GM06990 (cell line): ENCODE results near the gene CCSER1.
"Not testable (repeated sequence)": the region's sequence is repeated elsewhere in the genome, so short reads cannot be mapped to it uniquely, and the experiment has no call there.

Experiments
- DNase-seq: peaks from one replicate; pipeline ENCODE4 v3.0.0-alpha.2; 2011; ENCODE audit not compliant: insufficient read length; ENCODE audit errors: extremely low read depth
- H3K27me3 ChIP-seq: replicated peaks from 2 replicates; pipeline ENCODE4 v1.6.0; 2011; ENCODE audit warnings: low read length; ENCODE audit not compliant: control insufficient read depth, insufficient read depth
- H3K36me3 ChIP-seq: 2 replicates; pipeline ENCODE4 v1.5.1; 2011; ENCODE audit warnings: low read length; ENCODE audit not compliant: control insufficient read depth, insufficient read depth
- H3K4me3 ChIP-seq: replicated peaks from 2 replicates; pipeline ENCODE4 v1.5.1; 2011; ENCODE audit warnings: low read depth, mild to moderate bottlenecking, control low read depth, low read length
- TF ChIP-seq, protein P1 (sequence below): IDR thresholded peaks from 2 replicates; pipeline ENCODE4 v1.5.1; 2011; ENCODE audit warnings: low read length, control low read depth, mild to moderate bottlenecking, inconsistent platforms; ENCODE audit not compliant: insufficient read depth, poor library complexity, severe bottlenecking

The CCSER1 gene

DNA sequence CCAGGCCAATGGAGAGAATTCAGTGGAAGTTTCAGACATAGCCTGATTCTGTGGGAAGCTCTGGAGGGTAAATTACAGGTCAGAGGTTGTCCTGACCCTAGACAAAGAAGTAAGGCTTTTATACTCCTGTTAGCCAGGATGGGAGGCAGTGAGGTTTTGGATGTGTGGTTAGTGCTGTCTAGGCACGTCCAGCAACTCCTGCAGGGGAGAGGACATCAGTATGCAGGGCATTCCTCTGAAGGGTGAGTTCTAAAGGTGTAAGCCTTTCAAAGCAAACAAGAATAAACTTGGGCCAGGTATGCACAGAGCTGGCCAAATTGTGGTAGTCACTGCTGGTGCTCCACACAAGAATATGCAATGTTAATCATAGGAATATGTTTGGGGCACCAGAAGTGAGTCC is 562.5 kb downstream of the CCSER1 start:
- Histone ChIP-seq H3K27me3 (no peaks in the 10 kb centered on the region), H3K4me3 (no peak overlapping the region), H3K36me3 (no peaks in the 10 kb centered on the region)
- TF ChIP-seq, protein P1, sequence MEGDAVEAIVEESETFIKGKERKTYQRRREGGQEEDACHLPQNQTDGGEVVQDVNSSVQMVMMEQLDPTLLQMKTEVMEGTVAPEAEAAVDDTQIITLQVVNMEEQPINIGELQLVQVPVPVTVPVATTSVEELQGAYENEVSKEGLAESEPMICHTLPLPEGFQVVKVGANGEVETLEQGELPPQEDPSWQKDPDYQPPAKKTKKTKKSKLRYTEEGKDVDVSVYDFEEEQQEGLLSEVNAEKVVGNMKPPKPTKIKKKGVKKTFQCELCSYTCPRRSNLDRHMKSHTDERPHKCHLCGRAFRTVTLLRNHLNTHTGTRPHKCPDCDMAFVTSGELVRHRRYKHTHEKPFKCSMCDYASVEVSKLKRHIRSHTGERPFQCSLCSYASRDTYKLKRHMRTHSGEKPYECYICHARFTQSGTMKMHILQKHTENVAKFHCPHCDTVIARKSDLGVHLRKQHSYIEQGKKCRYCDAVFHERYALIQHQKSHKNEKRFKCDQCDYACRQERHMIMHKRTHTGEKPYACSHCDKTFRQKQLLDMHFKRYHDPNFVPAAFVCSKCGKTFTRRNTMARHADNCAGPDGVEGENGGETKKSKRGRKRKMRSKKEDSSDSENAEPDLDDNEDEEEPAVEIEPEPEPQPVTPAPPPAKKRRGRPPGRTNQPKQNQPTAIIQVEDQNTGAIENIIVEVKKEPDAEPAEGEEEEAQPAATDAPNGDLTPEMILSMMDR, result no peak
- no peak for DNase-seq

DNA sequence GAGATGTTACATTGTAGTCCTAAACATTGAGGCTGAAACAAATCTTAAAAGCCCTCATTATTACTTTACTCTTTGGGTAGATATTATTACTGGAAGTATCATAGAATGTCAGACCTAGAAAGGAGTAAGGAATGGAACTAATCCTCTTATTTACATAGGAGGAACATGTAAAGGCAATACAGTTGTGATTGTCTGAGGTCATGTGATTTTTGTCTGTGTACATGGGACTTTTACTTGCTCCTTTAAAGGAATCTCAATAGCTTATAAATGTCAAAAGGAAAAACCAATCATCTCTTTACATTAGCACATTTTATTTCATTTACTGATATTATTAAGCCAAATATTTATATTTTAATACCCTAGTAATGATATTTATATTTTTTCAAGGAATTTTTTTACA is 568.2 kb downstream of the CCSER1 start:
- Histone ChIP-seq H3K27me3 (no peaks in the 10 kb centered on the region), H3K36me3 (no peaks in the 10 kb centered on the region), H3K4me3 (no peak overlapping the region)
- TF ChIP-seq, protein P1, result no peak
- DNase-seq, result no peak

DNA sequence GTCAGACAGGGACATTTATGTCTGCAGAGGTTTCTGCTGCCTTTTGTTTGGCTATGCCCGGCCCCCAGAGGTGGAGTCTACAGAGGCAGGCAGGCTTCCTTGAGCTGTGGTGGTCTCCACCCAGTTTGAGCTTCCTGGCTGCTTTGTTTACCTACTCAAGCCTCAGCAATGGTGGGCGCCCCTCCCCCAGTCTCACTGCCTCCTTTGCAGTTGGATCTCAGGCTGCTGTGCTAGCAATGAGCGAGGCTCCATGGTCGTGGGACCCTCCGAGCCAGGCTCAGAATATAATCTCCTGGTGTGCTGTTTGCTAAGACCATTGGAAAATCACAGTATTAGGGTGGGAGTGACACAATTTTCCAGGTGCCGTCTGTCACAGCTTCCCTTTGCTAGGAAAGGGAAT is 578.3 kb downstream of the CCSER1 start:
- H3K27me3 ChIP-seq, DNase-seq, H3K36me3 ChIP-seq, H3K4me3 ChIP-seq: not testable (repeated sequence)

DNA sequence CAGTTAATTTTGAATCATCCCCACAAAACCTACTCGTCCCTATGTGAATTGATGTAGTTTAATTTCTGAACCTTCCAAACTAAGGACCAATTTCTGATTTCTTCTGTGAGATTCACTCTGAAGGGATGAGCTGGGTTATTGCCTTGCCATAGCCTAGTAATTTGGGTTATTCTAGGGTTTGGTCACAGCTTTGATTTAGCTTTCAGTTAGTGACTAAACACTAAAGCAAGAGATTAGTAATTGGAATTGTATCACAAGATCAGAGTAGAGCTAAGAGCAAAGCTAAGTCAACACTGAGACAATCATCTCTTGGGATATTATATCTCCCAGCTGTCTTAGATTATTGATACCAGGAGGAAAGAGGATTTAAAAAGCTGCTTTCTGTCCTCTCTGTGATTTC is 588.0 kb downstream of the CCSER1 start:
- Histone ChIP-seq H3K36me3 (no peaks in the 10 kb centered on the region), H3K4me3 (no peak overlapping the region), H3K27me3 (no peaks in the 10 kb centered on the region)
- no peak for DNase-seq
- TF ChIP-seq, protein P1, result no peak

DNA sequence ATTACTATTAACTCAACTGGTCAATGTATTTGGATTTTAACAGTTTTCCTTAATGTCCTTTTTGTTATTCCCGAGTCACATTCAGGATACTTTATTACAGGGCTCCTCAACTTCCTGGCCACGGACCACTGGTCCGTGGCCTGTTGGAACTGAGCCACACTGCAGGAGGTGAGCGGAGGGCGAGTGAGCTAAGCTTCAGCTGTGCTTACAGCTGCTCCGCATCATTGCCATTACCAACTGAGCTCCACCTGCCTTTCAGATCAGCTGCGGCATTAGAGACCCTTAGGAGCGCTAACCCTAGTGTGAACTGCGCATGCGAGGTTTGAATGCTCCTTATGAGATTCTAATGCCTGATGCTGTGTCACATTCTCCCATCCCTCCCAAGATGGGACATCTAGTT is 591.7 kb downstream of the CCSER1 start:
- TF ChIP-seq, protein P1, result no peak
- Histone ChIP-seq H3K27me3 (no peaks in the 10 kb centered on the region), H3K4me3 (no peak overlapping the region), H3K36me3 (no peaks in the 10 kb centered on the region)
- DNase-seq, result no peak

DNA sequence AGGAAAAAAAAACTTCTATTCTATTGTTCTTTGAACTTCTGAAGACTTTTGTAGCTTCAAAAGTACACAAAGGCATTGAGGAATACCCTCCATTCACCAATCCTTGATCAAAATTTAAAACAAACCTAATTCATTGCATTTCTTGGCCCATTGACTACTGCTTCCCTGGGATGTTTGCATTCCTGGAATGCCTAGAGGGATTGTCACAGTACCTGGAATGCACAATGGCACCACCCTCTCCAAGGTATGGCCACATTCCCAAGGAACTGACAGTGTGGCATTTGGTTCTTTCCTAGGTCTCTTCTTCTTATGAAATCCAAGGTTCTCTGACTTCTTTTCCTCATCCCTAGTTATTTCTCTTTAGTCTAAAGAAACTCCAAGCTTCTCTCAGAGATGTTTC is 600.7 kb downstream of the CCSER1 start:
- DNase-seq, result no peak
- no peaks in the 10 kb centered on the region for H3K27me3 ChIP-seq
- H3K36me3 ChIP-seq, result no peaks in the 10 kb centered on the region
- H3K4me3 ChIP-seq, result no peak overlapping the region
- TF ChIP-seq, protein P1, result no peak
